Measurements from ENCODE around the gene CCL18.
"Not testable (repeated sequence)": the region's sequence is repeated elsewhere in the genome, so short reads cannot be mapped to it uniquely, and the experiment has no call there.

The CCL18 gene

DNA sequence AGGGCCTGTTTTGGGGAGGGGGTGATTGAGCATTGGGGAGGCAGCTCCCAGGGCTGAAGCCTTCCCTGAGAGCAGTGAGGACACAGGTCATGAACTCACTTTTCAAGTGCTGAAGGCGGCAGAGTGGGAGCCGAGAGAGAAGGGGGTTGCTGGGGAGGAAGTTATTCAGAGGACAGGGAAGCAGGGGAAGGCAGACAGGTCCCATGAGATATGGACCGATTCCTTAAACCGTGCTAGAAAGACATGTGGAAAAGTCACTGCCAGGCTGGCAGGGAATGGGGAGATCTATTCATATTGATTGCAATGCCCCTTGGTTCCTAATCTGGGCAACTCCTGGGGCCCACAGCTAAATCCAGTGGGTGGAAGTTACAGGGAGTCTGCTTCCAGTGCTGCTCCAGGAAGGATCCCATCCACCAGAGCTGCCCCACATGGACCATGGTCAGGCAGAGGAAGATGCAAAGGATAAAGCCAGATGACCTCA is 40.7 kb downstream of the CCL18 start:
- DNase-seq: no peak

DNA sequence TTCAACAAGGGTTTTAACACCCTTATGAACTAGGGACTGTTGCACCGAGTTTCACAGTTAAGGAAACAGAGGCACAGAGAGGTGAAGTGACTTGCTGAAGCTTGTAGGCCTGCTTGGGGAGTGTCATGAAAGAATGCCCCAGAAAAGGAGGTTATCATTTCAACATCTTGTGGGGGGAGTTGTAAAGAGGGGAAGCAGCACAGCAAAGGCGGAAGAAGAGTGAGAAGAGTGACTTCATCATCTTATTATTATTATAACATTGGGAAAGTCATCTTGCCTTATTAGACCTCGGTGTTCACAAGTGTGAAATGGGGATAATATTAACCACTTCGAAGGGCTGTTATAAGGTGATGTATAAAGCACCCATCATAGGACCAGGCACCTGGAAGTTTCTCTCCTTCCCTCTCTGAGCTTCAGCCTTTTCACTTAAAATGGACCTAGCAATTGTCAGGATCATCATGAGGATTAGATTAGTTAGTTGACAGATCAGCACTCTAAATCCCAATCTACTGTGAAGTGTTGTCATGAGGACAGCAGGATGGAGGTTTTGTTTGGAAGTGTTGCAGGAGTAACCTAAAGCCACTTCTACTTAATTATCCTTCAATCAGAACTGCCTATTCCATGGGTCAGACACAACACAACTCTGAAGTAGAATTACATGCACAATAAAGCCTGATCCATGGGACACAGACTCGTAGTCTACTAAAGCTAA is 41.9 kb downstream of the CCL18 start:
- no peak for DNase-seq

DNA sequence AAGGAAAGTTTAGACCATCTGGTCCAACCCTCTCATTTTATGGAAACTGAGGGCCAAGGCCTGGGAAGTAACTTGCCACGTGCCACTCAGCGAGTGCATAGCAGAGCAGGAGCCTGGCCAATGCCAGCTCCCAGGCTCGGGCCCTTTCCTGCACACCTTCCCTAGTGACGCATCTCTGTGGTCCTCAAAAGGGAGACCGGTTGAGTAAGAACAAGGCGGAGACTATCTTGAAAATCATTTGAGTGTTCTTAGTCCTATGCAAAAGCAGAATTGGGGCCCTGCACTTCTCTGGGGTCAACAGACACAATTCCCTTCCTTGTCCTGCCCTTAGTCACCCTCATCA is 42.4 kb downstream of the CCL18 start:
- DNase-seq: no peak

DNA sequence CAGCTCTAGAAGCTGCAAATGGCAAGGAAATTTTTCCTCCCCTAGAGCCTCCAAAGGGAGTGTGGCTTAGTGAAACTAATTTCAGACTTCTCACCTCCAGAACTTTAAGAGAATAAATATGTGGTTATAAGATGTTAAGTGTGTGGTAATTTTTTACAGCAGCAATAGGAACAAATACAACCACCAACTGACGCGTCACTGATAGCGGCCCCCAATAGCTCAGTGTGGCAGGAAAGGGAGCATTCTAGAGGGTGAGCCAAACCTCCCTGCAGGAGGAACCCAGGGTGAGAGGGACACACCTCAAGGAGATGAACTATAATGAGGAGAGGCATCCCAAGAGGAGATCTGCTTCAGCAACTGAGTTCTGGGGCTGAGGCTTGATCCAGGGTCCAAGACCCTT is 43.6 kb downstream of the CCL18 start:
- no peak for DNase-seq

DNA sequence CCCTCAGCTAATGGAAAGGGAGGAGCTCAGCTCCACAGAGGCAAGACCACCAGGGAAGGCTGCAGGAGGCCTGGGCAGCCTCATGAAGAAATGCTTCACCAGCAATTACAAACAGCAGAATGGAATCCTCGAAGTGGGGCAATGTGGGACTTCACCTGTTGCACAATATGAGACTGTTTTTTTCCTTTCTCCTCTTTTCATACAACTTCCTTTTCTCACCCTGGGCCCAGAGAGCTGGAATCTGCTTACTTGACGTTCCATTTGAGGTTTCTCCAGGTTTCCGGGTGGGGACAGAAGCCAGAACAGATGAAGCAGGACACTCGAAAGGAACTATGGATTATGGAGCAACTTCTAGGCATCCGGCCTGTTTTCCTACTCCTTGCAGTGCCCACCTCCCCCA is 44.2 kb downstream of the CCL18 start:
- not testable (repeated sequence) for DNase-seq

DNA sequence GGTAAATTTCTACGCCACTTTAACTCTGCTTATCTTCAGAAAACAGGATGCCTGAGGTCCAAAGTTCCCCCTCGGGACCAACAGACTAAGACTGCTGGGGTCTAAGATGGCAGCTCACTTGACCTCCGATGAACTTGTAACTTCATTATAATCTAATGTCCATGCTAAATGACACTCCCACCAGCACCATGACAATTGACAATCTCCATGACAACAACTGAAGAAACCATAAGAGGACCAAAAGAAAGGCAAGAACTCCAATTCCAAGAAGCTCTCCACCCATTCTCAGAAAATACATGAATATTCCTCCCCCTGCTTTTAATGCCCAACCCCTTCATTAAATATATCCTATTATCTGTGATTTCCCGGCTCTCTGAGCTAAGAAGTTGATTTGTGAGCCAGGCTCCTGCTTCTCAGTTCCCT is 47.0 kb downstream of the CCL18 start:
- no peak for DNase-seq

DNA sequence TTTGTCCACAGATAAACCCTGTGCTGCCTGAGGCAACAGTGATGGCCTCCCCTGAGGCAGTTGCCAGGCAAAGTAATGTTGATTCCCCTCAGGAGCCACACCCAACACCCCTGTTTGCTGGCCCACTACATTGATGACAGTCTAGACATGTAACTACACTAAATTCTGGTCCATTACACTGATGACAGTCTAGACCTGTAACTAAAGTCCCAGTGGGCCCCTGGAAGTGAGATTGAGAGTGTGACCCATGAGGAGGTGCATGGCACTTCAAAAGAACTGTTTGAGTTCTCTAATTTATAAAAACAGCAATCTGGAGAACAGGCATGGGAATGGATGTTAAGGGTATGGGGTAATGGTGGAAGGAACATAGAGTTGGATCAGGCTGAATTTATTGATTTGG is 48.5 kb downstream of the CCL18 start:
- DNase-seq: no peak

DNA sequence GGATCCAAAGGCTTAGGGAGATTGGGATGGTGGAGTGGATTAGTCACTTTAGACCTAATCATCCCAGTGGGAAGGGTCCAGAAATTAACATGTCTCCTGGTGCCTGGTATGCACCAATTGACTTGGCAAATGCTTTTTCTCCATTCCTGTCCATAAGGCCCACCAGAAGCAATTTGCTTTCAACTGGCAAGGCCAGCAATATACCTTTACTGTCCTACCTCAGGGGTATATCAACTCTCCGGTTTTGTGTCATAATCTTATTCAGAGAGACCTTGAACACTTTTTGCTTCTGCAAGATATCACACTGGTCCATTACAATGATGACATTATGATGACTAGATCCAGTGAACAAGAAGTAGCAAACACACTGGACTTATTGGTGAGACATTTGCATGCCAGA is 49.1 kb downstream of the CCL18 start:
- not testable (repeated sequence) for DNase-seq

DNA sequence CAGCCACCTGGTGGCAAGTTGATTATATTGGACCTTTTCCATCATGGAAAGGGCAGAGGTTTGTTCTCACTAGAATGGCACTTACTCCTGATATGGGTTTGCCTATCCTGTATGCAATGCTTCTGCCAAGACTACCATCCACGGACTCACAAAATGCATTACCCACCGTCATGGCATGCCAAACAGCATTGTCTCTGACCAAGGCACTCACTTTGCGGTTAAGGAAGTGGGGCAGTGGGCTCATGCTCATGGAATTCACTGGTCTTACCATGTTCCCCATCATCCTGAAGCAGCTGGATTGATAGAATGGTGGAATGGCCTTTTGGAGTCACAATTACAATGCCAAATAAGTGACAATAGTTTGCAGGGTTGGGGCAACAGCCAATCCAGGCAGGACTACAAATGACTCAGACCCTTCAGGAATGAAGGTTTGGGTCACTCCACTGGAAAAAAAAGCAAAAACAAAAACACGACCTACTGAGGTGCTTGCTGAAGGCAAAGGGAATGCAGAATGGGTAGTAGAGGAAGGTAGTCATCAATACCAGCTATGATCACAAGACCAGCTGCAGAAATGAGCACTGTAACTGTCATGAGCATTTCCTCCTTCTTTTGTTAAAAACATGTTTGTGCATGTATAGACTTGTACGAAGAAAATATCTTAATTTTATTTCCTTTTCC is 51.0 kb downstream of the CCL18 start:
- not testable (repeated sequence) for DNase-seq

DNA sequence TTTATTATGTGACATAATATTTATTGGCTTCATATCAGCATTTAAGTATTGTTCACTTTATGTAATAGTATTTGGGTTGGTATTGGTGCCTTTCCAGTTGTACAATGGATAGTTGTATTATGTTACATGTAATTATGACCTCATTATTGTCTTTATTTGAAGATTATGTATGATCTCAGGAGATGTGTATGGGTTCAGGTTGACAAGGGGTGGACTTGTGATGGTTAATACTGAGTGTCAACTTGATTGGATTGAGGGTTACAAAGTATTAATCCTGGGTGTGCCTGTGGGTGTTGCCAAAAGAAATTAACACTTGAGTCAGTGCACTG is 51.5 kb downstream of the CCL18 start:
- DNase-seq: not testable (repeated sequence)

DNA sequence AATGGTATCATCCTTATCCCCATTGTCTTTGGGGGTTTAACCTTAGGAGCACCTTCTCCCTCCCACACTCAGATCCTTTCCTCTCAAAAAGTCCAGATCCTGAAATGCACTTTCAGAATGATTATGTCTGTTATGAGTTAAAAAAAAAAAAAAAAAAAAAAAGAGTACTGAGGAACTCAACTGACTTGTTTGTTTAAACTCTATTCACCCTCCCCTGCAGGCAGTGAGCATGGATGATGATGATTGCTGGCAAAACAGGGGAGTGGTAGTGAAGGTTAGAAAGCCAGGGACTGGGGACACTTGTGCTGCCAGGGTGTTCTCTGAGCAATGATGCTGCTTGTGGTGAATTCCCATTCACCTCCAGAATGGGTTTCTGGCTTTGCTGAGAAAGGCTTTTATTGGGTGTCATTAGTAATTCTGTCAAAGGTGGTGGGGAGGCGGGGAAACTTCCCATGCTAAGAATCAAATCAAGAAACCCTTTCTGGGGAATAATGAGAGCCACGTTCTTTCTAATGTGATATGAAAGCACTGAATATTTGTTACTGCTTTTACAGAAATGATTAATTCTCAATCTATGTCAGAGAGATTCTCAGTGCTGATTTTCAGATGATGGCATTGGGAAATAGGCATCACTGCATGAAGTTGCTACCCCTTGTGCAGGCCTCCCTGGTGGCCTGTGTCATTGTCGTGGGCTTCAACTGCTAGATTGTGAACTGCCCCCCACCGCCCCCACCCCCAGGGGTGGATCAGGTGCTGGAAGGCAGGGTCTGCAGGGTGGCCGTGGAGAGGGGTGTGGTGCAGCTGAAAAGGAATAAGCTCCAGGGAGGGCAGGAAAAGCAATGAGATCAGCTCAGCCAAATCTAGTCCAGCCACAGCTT is 53.7 kb downstream of the CCL18 start:
- DNase-seq: peak; percentile 9

DNA sequence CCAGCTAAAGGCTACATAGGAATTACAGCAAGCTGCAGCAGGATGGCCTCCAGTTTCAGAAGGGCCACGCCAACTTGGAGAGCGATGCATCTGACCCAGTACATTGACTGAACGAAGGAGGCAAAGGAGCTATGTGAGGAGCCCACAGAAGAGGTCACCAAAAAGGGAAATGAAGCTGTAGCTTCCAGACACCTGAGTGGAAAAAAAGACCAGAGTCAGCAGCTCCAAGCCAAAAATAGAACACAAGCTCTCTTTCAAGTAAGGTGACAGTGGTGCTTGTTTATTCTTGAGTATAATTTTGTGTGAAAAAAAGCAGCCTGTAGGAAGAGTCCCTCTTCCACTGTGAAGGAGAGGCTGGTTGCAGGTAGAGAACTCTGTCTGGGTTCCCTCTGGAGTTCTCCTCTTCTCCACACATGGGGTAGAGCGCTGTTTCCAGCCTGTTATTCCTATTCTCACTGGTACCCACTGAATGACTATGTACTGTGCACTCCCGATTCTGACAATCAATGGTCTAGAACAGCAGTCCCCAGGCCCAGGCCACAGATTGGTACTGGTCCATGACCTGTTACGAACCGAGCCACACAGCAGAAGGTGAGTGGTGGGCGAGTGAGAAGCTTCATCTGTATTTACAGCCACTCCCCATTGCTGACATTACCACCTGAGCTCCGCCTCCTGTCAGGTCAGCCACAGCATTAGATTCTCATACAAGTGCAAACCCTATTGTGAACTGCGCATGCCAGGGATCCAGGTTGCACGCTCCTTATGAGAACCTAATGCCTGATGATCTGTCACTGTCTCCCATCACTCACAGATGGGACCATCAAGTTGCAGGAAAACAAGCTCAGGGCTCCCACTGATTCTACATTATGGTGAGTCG is 54.6 kb downstream of the CCL18 start:
- no peak for DNase-seq

DNA sequence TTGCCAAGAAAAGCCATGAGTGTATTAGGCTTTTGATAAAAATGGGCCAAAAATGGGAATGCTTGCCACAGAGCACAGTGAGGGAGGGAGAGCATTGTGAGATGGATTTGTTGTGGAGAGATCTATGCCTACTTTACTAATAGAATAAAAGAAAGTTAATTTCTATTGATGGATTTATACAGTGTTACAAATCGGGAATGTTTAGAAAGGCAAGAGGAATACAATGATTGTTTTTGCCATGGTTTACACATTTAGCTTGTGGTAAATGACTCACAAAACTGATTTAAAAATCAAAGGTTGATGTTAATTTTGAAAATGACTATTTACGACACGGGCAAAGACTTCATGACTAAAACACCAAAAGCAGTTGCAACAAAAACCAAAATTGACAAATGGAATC is 56.1 kb downstream of the CCL18 start:
- no peak for DNase-seq

DNA sequence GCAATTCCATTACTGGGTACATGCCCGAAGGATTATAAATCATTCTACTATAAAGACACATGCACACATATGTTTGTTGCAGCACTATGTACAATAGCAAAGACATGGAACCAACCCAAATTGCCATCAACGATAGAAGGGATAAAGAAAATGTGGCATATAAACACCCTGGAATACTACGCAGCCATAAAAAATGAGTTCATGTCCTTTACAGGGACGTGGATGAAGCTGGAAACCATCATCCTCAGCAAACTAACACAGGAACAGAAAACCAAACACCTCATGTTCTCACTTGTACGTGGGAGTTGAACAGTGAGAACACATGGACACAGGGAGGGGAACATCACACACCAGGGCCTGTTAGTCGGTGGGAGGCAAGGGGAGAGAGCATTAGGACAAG is 57.0 kb downstream of the CCL18 start:
- not testable (repeated sequence) for DNase-seq
